ENCODE measurements around the gene PTPRB.

Gene PTPRB

GRCh38 chr12:70637303-70638085 lies at the start of gene PTPRB:
Gene PTPRB (minus strand): TSS chr12:70637429. CDS start chr12:70637395, 34 bp downstream.
- no peak for DNase-seq

DNA sequence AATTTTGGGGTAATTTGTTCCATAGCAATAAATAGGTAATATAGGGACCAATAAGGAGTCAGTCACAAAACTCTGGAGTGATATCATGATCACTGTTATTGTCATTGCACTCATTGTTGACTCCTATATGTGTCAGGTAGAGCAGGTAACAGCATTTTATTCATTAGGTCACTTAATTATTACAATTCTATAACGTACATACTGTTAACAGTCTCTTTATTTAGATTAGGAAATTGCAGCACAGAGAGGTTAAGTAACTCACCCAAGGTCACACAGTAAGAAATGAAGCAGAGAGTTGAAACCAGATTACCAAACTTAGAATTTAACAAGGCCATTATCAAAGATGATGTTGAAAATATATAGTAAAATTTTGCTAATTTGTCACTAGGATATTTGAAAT lies 49.7 kb upstream of the PTPRB start:
- DNase-seq, result no peak

DNA sequence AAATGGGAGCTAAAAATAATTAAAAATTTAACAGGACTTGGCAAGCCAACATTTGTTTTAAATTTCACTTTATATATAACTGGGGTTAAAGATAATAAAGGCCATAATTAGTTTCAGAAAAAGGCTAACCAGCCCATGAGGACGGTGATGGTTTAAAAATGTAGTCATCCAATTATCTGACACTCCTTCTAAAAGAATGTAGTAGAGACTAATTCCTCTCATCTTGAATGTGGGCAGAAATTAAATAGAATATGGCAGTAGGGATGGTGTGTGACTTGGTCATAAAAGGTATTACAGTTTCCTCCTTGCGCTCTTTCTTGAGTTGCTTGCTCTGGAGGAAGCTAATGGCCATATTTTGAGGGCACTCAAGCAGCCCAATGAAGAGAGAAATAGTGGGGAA lies 49.1 kb upstream of the PTPRB start:
- no peak for DNase-seq

DNA sequence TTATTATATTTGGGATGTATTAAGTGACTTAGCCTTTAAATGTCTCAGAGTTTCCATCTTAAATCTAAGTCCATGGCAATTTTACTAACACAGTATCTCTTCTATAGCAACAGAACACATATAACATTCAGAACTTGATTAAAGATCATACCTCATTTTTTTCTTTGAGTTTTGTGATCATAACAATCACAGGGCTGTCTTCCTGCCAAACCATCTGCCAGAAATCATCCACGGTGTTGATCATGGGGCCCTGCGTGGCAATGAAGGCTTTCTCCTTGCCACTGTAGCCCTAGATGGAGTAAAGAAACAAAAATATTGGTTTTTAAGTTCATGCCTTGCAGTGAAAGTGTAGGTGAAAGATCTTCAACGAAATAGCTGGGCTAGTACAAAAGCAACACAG lies 46.7 kb upstream of the PTPRB start:
- DNase-seq, result no peak

DNA sequence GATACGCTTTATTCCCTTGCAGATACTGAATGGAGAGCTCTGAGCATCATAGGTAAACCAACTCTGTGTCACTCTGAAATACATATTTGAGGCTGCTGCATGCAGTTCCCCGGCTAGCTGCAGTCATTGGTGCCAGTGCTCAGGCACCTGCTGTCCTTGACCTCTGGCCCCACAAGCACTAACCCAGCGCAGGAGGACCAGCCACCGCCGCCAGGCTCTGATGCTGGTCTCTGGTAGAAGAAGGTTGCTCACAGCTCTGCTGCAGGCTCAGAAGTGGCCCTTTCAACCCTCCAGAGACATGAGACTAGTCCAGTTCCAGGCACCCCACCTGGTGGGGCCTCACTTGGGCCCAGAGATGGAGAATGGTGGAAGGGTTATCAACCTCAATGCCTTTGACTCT lies 34.5 kb upstream of the PTPRB start:
- no peak for DNase-seq

GRCh38 chr12:70670948-70671347 lies 33.7 kb upstream of the PTPRB start:
- DNase-seq, result no peak

- DNase-seq, result no peak
These were observed 30.0 kb upstream of the PTPRB start for GRCh38 chr12:70667253-70667652.

DNA sequence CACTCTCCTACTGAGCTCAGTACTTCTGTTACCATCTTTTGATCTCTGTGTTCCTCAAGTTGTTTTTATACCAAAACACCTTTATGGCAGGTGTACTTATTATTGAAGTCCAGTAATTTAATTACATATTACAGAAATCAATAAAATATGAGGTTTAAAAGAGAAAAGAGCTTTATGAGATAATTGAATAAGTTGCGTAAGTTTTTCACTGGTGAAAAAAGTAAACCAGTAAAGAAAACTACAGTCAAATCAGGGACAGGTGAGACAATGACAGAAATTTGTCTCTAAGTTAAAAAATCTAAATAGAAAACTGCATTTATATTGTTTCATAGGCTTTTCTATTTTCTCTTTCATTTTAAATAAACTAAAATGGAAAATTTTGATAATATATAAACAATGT lies 29.1 kb upstream of the PTPRB start:
- DNase-seq, result no peak

DNA sequence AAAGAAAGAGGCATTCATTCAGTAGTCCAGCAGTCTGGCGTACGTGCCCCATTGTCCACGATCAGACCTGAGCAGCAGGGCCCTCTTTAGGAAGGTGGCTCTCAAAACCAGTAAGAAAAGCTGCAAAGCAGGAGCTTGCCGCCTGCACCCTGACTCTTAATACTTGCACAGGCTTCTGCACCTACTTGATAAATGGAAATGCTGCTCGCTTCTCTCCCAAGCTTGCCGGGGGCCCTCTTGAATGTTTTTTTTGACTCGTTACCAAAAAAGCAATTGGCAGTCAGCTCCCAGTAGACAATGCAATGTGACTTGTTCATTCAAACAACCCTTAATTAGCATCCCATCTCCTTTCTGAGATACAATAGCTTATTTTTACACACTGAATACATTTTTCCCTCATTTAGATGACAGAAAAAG lies 27.2 kb upstream of the PTPRB start:
- no peak for DNase-seq

- no peak for DNase-seq
These were observed 26.6 kb upstream of the PTPRB start for GRCh38 chr12:70663838-70664237.

GRCh38 chr12:70661466-70662161 lies 24.4 kb upstream of the PTPRB start:
- no peak for DNase-seq

DNA sequence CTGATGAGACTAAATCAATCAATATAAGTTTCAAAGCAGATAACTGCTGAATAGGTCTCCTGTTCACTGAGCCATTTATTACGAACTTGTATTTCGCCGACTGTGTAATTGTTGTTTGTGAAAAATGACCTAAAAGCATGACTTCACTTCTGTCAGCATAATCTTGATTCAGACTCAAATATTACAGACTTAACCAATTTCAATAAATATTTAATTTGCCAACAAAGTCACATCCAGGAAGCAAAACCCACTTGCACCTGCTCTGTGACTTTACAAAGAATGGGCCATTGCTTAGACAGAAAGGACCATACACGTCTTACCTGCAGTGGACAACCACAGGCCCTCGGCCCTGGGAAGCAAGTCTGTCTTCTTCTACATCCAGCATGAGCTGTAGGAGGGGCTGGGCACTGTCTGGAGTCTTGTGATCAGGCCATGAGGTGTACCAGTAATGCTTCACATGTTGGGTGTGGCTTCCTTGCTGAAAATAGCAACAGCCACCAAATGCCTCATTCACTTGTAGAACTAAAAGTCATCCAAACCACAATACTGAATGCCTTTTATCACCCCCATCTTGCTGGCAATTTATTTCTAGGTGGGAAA lies 23.5 kb upstream of the PTPRB start:
- DNase-seq, result no peak

DNA sequence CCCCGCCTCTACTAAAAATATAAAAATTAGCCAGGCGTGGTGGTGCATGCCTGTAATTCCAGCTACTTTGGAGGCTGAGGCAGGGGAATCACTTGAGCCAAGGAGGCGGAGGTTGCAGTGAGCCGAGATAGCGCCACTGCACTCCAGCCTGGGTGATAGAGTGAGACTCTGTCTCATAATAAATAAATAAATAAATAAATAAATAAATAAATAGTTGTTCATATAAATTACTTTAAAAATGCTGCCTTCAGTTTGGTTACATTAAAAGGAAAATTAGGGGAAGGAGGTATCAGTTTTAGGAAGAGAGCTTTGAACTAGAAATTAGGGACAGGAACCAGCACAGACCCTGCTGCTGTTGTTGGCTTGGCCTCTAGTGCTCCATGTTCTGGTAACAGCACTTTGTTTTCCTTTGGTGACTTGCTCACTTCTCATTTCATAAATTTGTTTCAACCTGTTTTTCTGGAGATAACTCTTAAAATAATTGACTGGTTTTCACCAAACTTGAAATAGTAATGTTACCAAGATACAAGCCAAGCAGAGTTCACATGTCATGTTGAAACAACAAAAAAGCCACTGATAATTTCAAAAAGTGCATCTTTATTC lies 22.9 kb upstream of the PTPRB start:
- DNase-seq, result no peak

- DNase-seq, result no peak
These were observed 21.9 kb upstream of the PTPRB start for GRCh38 chr12:70659077-70659606.

DNA sequence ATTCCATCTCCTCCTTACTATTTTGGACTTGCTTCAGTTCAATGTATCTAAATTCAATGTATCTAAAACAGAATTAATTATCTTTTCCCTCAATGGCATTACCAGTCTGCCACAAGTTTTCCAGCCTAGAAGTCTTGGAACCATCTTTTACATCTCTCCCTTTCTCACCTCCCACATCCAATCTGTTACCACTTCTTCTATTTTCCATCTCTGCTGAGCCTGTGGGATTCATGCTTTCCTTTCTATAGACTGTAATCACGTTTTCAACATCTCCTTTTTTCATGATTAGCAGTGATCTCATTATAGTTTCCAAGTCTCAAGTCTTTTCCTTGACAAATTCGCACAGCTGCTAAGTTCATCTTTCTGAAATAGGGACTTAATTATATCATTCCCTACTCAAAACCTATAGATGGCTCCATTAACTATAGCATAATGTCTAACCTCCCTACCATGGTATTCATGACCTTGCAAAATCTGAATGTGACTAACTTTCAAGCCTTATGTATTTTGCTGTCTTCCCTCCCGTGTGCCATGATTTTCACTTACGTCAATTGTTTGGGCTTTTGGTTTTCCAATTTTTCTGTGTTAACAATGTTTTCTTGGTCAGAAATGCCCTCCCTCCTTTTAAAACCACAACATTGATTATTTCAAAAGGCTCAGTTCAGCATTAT lies 20.5 kb upstream of the PTPRB start:
- DNase-seq, result no peak

- no peak for DNase-seq
These were observed 15.2 kb upstream of the PTPRB start for GRCh38 chr12:70652451-70652850.

GRCh38 chr12:70648831-70649230 lies 11.6 kb upstream of the PTPRB start:
- no peak for DNase-seq

DNA sequence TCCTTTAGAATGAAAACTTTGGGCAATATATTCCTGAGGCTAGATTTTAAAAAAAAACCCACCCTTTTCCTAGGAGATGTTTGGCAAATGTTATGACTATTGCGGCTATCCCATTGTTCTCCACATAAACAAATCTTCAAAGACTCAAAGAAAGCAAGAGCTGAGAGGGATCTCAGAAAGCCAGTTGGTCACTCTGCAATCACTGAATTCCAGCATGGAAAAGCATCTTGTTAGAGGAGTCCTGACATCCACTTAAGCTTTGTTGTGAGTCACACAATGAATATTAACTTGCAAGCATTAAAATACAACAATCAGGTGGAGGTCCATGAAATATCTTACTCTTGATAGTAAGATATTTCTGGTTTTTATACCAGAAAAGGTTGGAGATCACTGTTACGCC lies 11.0 kb upstream of the PTPRB start:
- no peak for DNase-seq

DNA sequence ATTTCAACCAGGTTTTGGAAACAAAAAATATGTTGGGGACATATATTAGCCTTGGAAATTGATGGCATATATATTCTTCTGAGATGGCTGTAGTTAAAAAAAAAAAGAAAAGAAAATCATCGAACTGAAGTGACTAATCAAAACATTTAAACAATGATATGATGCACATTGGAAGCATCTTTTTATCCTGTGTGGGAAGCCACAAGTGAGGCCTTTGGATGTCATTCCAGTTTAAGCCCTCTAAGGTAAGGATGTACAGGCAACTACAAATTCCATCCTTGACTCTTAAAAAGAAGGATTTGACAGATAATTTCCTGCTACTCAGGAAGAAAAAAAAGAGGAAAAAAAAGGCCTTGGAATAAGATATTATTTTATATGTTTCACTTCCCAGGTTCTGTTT lies 9.6 kb upstream of the PTPRB start:
- DNase-seq, result no peak

GRCh38 chr12:70645494-70646317 lies 8.5 kb upstream of the PTPRB start:
- no peak for DNase-seq

GRCh38 chr12:70644861-70645260 lies 7.6 kb upstream of the PTPRB start:
- no peak for DNase-seq

- no peak for DNase-seq
These were observed 6.7 kb upstream of the PTPRB start for GRCh38 chr12:70643939-70644338.

All from GF-D8 (cell line).